Skin of body (tissue), 2 donors: ENCODE results near the gene ARHGEF33. TPM values are rescaled to one million over a fixed set of nuclear protein-coding genes. Genes with fewer than 3 reads are reported as not detected.
"Not testable (repeated sequence)": the region's sequence is repeated elsewhere in the genome, so short reads cannot be mapped to it uniquely, and the experiment has no call there.

ENCODE experiments used
- DNase-seq: peaks from one replicate; lab custom pipeline; 2025; lab: John Stamatoyannopoulos, UW
- total RNA-seq: library from RNA; depleted of rRNA; stranded (reverse); fragments of >200 nt; gene quantifications from one replicate; pipeline ENCODE4 v1.2.3, GENCODE V29; 2014

Gene ARHGEF33
- total RNA-seq, 1 donor from 2014 or later = 1.7 TPM

DNA sequence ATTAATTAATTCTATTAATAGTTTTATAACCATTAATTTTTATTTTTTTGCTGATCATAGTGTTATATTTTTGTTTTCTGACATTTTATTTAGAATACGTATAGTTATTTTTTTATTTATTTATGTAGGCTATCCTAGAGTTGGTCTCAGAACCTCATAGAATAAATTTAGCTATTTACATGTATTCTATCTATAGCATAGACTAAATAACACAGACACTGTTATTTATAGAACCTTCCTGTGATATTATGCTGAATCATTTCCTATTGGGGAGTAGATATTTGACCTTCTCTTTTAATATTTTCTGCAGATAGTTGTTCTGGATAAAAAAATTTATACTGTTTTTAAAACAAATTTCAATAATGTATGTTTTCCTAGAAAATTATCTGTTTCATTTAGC is 20.2 kb downstream of the ARHGEF33 start:
- DNase-seq = no peak

DNA sequence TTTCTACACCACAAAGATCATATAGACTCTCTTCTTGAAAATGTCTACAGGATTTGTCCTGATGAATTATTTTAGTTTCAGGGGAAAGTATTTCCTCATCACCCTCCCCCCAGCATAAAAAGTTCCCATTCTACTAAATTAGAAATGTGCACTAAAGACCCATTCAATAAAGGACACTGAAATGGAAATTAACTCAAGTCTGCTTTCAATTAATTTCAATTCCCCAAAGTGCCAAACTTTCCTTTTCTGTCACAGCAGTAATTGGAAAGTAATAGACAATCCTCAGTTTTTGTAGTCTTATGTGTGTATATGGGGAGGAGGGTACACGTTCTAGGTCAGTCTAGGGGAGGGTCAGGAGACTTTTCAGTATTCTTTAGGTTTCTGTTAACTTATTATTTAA is 21.5 kb downstream of the ARHGEF33 start:
- DNase-seq = no peak

- no peak for DNase-seq
Observed at GRCh38 chr2:38912619-38913018, 22.9 kb downstream of the ARHGEF33 start.

- DNase-seq = no peak
Observed at GRCh38 chr2:38922389-38922788, 32.7 kb downstream of the ARHGEF33 start.

- no peak for DNase-seq
Observed at GRCh38 chr2:38922902-38923301, 33.2 kb downstream of the ARHGEF33 start.

DNA sequence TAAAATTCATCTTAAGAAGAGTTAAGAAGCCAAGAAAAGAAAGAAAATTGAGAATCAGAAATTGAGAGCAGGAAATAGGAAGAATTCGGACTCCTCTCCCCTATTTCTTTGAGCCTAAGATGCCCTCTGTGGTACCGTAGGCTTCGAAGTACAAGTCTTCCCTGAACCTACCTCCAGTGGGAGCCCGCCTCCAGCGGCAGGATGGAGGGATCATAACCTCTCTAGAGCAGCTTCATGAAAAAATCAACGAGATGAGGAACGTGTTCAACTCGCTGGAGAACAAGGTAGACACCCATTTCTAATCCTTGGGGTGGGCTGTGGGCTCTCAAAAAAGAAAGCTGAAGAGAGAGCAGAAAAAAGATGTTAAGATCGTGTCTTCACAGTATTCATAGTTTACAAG is 36.3 kb downstream of the ARHGEF33 start:
- DNase-seq = no peak

DNA sequence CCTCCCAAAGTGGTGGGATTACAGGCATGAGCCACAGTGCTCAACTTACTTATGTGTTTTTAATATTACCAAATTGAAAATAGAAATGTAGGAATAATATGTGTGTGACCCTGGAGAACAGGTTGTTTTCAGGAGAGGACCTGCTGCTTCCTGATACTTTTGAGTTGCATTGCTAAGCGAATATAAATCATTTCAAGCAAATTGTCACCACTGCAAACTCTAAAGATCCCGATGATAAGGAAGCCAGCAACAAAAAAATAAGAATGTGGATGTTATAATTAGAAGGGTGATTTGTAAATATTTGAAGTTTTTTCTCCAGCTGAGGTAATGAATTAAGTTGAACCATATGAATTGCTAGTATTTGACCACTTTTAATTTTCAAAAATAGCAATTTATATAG is 40.9 kb downstream of the ARHGEF33 start:
- DNase-seq = no peak

- no peak for DNase-seq
Observed at GRCh38 chr2:38932586-38932985, 42.9 kb downstream of the ARHGEF33 start.

DNA sequence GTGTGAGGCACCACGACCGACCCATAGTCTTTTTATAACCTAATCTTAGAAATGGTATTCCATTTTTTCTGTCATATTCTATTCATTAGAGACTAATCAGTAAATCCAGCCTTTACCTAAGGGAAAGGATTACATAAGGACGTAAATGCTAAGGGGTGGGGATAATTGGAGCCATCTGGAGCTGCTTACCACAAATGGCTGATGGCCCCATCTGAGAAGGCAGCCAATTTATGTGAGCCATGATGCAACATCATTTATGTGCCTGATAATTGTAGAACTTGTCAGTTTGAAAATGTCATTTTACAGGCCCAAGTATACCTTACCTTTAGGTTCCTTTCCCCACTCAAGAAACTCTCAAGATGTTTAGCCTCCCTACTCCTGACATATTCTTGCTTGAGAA is 44.0 kb downstream of the ARHGEF33 start:
- no peak for DNase-seq

GRCh38 chr2:38934742-38935141 is 45.1 kb downstream of the ARHGEF33 start:
- DNase-seq = no peak

- no peak for DNase-seq
Observed at GRCh38 chr2:38935568-38936172, 46.0 kb downstream of the ARHGEF33 start.

- not testable (repeated sequence) for DNase-seq
Observed at GRCh38 chr2:38936516-38936915, 46.8 kb downstream of the ARHGEF33 start.

DNA sequence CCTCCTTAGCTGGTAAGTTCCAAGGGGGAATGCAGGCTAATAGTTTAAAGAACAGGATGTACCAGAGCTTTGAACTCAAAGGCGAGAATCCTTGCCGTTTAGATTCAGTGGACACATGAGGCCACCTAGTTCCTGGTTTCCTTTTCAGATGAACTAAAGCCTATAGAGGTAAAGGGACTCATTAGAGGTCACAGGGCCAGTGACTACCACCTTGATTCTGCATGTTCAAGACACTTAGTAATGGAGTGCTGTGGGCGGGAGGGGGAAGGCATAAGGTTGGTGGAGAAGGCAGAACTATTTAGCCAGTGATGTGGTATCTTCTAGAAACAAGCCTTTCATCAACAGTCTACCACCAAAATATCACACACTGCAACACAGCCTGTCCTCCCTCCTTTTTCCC is 47.9 kb downstream of the ARHGEF33 start:
- no peak for DNase-seq

DNA sequence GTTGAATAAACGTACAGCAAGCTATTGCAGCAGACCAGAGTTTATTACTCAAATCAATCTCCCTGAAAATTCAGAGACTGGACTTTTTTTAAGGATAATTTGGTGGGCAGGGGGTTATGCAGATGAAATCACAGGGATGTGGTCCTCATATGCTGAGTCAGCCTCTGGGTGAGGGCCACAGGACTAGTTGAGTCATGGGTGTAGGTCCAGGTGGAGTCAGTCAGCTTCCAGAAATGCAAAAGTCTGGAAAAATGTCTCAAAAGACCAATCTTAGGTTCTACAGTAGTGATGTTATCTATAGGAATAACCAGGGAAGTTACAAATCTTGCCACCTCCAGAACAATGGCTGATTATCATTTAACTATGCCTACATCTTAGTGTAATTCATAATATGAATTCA is 51.1 kb downstream of the ARHGEF33 start:
- no peak for DNase-seq

GRCh38 chr2:38943784-38944183 is 54.1 kb downstream of the ARHGEF33 start:
- no peak for DNase-seq

GRCh38 chr2:38945372-38945771 is 55.7 kb downstream of the ARHGEF33 start:
- no peak for DNase-seq

DNA sequence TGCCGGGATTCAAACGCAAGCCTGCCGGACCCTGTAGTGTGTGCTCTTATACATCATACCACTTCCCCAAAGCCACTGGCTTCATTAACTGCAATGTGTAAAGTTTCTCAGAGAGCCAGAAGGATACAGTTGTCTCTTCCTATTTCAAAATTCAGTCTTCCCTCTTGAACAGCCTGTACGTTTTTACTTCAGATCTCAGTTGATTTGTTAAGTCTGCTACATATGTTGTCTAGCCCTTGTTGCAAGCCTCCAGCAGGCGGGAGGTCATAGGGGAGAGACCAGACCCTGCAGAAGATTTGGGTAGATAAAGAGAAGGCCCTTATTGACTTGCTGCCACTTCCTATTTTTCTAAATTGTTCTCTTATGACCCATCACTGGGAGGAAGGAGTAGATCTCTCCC is 56.2 kb downstream of the ARHGEF33 start:
- DNase-seq = no peak

DNA sequence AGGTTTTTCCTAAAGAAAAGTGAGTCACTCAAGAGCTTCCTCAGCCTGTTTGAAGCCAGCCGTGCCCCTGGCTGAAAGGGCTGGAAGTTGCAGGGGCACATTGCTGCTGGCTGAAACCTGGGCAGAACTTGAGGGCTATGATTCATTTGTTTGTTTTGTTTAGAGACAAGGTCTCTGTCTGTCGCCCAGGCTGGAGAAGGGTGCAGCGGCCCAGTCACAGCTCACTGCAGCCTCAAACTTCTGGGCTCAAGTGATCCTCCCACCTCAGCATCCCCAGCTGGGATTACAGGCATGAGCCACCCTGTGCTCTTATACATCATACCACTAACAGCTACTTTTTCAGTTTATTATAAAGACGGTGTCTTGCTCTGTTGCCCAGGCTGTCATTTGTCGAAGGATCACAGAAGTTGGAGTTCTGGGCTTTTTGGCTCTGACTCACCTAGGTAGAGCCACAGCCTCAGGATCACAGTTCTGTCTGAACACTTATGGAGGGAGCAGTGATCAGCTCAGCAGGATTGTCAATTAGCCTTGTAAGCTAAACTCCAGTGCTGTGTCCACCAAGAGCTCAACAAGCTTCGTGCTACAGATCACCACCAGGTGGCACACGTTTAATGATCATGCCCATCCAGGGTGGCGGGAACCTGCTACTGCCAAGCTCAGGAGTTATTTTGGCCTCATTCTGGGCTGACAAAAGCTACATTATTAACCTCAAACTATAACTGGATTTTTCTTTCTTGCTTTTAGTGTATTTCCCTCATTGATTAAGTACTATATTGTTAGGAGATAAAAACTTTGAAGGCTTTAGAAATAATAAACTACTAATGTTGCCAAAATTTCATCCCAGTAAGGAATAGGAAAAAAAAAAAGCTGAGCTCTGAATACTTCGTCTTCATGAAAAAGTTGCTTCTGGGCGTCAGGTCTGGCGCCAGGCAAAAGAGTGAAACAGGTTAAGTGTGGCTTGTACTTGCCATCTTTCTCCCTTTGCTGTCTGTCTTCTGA is 57.9 kb downstream of the ARHGEF33 start:
- DNase-seq = no peak

GRCh38 chr2:38948387-38948882 is 58.8 kb downstream of the ARHGEF33 start:
- no peak for DNase-seq

- no peak for DNase-seq
Observed at GRCh38 chr2:38948995-38949394, 59.3 kb downstream of the ARHGEF33 start.

DNA sequence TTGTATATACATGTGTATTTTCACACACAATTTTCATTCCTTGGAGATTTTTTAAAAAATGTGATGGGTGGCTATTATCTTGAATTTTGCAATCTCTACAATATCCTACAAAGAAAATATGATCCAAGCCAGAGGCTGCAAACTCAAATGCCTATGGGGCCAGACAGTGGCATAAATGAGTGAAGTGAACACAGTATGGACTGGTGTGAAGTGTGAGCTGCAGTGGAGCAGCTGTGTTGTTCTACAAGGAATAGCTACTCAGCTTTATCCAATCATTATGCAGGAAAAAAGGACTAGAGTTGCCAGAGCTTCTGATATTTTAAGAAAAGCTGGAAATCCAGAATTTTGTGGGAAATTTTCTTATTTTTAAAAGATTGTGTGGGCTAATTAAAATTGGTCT is 62.1 kb downstream of the ARHGEF33 start:
- DNase-seq = no peak

DNA sequence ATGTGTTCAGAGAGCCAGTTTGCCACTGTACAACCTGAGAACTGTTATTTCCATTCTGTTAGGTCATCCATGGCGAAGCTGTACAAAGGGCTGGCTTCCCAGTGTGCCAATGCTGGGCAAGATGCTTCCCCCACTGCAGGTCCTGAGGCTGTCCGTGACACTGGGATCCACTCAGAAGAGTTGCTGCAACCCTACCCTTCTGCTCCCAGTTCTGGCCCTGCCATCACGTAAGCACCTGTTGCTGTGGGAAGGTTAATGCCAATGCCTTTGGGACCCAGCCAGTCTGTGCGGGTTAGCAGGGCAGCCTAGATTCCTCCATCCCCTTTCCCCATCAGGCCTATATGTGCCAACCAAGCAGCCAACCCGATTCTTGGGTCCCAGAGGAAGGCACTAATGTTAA is 68.3 kb downstream of the ARHGEF33 start:
- DNase-seq = no peak

GRCh38 chr2:38959466-38959865 is 69.8 kb downstream of the ARHGEF33 start:
- DNase-seq = no peak
